IMR-90 (cell line): ENCODE results near the gene IFNG-AS1. TPM values are rescaled to one million over a fixed set of nuclear protein-coding genes. Genes with fewer than 3 reads are reported as not detected.

ENCODE experiments used
- ATAC-seq: fragments of 200-7000 bp; cut with Tn5 transposase; 2 replicates; pipeline ENCODE4 v1.9.1; 2020; ENCODE audit warnings: low read depth, mild to moderate bottlenecking, moderate library complexity
- BruUV-seq: library from RNA; stranded (reverse); fragments of 400-500 nt; replicated peaks from 2 replicates; lab custom pipeline; 2021; lab: Mats Ljungman, UMichigan
- CTCF ChIA-PET: fragments of 300-600 bp; formaldehyde crosslinking; extraction: SDS; loops from one replicate; lab custom pipeline; 2021; ENCODE audit warnings: antibody characterized with exemption; lab: Yijun Ruan, JAX
- POLR2A ChIA-PET: fragments of 300-600 bp; sonication (Branson Sonifier 250); formaldehyde crosslinking; loops from one replicate; lab custom pipeline; 2022; ENCODE audit warnings: antibody characterized with exemption; ENCODE audit not compliant: unreplicated experiment; lab: Charles Lee
- DNase-seq: peaks from one replicate; pipeline ENCODE4 v3.0.0; 2013
- H2AFZ ChIP-seq: replicated peaks from 2 replicates; pipeline ENCODE3; 2013; ENCODE audit warnings: low read length, mild to moderate bottlenecking; ENCODE audit not compliant: poor library complexity
- H2AK5ac ChIP-seq: 2 replicates; pipeline ENCODE4 v1.6.1; 2013; ENCODE audit warnings: low read depth, low read length, inconsistent platforms
- H2AK9ac ChIP-seq: replicated peaks from 2 replicates; pipeline ENCODE3; 2013; ENCODE audit warnings: mild to moderate bottlenecking, low read depth, low read length, moderate library complexity; ENCODE audit not compliant: poor library complexity
- H2BK120ac ChIP-seq: 2 replicates; pipeline ENCODE4 v1.6.1; 2013; ENCODE audit warnings: low read depth, low read length, inconsistent platforms
- H2BK15ac ChIP-seq: 3 replicates; pipeline ENCODE4 v1.6.1; 2013; ENCODE audit warnings: low read depth, low read length, inconsistent platforms
- H2BK20ac ChIP-seq: 2 replicates; pipeline ENCODE4 v1.6.1; 2013; ENCODE audit warnings: low read depth, mild to moderate bottlenecking, inconsistent platforms, low read length, moderate library complexity
- H2BK5ac ChIP-seq: 2 replicates; pipeline ENCODE4 v1.6.1; 2013; ENCODE audit warnings: mild to moderate bottlenecking, low read depth, low read length, inconsistent platforms; ENCODE audit not compliant: poor library complexity, severe bottlenecking
- H3K14ac ChIP-seq: replicated peaks from 2 replicates; pipeline ENCODE4 v1.6.1; 2013; ENCODE audit warnings: low read depth, low read length, inconsistent platforms
- H3K18ac ChIP-seq: 2 replicates; pipeline ENCODE4 v1.6.1; 2013; ENCODE audit warnings: low read depth, low read length, control low read depth
- H3K23ac ChIP-seq: 2 replicates; pipeline ENCODE4 v1.6.1; 2013; ENCODE audit warnings: low read depth, low read length, inconsistent platforms
- H3K27ac ChIP-seq: 2 replicates; pipeline ENCODE4 v1.5.1; 2013; ENCODE audit warnings: mild to moderate bottlenecking, control low read depth, low read length; ENCODE audit not compliant: insufficient read depth
- H3K27me3 ChIP-seq: 2 replicates; pipeline ENCODE4 v1.6.1; 2013; ENCODE audit warnings: low read length; ENCODE audit not compliant: control insufficient read depth, insufficient read depth
- H3K36me3 ChIP-seq: 2 replicates; pipeline ENCODE4 v1.6.1; 2013; ENCODE audit warnings: low read length, mixed read lengths; ENCODE audit not compliant: control insufficient read depth, insufficient read depth
- H3K4ac ChIP-seq: 2 replicates; pipeline ENCODE4 v1.6.1; 2013; ENCODE audit warnings: low read depth, low read length, inconsistent platforms
- H3K4me1 ChIP-seq: 2 replicates; pipeline ENCODE4 v1.6.1; 2013; ENCODE audit warnings: low read length, mixed read lengths; ENCODE audit not compliant: control insufficient read depth, insufficient read depth
- H3K4me2 ChIP-seq: 2 replicates; pipeline ENCODE4 v1.6.1; 2013; ENCODE audit warnings: low read depth, mild to moderate bottlenecking, control low read depth, low read length, moderate library complexity
- H3K4me3 ChIP-seq: 2 replicates; pipeline ENCODE4 v1.5.1; 2013; ENCODE audit warnings: low read depth, mild to moderate bottlenecking, control low read depth, low read length, moderate library complexity; ENCODE audit not compliant: insufficient read depth
- H3K56ac ChIP-seq: 2 replicates; pipeline ENCODE4 v1.6.1; 2013; ENCODE audit warnings: low read length, inconsistent platforms; ENCODE audit not compliant: insufficient read depth; ENCODE audit errors: extremely low read depth
- H3K79me1 ChIP-seq, 2 experiments: 2 replicates each; pipeline ENCODE4 v1.6.1; 2013; ENCODE audit warnings: low read length in 2 of 2, inconsistent platforms in 1 of 2, low read depth in 1 of 2
- H3K9ac ChIP-seq: 2 replicates; pipeline ENCODE4 v1.6.1; 2013; ENCODE audit warnings: low read depth, low read length, control low read depth
- H3K9me1 ChIP-seq: 2 replicates; pipeline ENCODE4 v1.6.1; 2013; ENCODE audit warnings: low read length, inconsistent platforms; ENCODE audit not compliant: insufficient read depth
- H3K9me3 ChIP-seq: 2 replicates; pipeline ENCODE4 v1.6.1; 2013; ENCODE audit warnings: low read length; ENCODE audit not compliant: control insufficient read depth, insufficient read depth
- H4K20me1 ChIP-seq: 2 replicates; pipeline ENCODE4 v1.6.1; 2013; ENCODE audit warnings: low read length, inconsistent platforms; ENCODE audit not compliant: insufficient read depth
- H4K5ac ChIP-seq: 2 replicates; pipeline ENCODE4 v1.6.1; 2013; ENCODE audit warnings: mild to moderate bottlenecking, low read depth, low read length, control low read depth
- H4K8ac ChIP-seq, 2 experiments: 2 replicates each; pipeline ENCODE4 v1.6.1; 2013; ENCODE audit warnings: low read depth in 2 of 2, low read length in 2 of 2, control low read depth in 1 of 2, inconsistent platforms in 1 of 2
- H4K91ac ChIP-seq: 2 replicates; pipeline ENCODE4 v1.6.1; 2013; ENCODE audit warnings: low read depth, low read length, inconsistent platforms; ENCODE audit not compliant: insufficient read depth
- BHLHE40 ChIP-seq: fragments of 150-350 bp; IDR thresholded peaks from 2 replicates; pipeline ENCODE4 v1.6.1; 2016; ENCODE audit warnings: mild to moderate bottlenecking, low read depth, low read length
- CEBPB ChIP-seq: IDR thresholded peaks from 2 replicates; pipeline ENCODE4 v1.6.1; 2012; ENCODE audit warnings: low read depth, low read length, improper control_type of control experiment
- CHD1 ChIP-seq: IDR thresholded peaks from 2 replicates; pipeline ENCODE4 v1.6.1; 2012; ENCODE audit warnings: low read depth, low read length, improper control_type of control experiment
- CTCF ChIP-seq: conservative IDR thresholded peaks from 2 replicates; pipeline ENCODE4 v1.5.1; 2012; ENCODE audit warnings: mild to moderate bottlenecking, low read depth, low read length, improper control_type of control experiment
- ELK1 ChIP-seq: fragments of 150-350 bp; IDR thresholded peaks from 2 replicates; pipeline ENCODE4 v1.6.1; 2016; ENCODE audit warnings: low read depth, mild to moderate bottlenecking, low read length, moderate library complexity, borderline replicate concordance
- FOS ChIP-seq: fragments of 150-350 bp; IDR thresholded peaks from 2 replicates; pipeline ENCODE4 v1.6.1; 2016; ENCODE audit warnings: low read depth, low read length
- MAFK ChIP-seq: IDR thresholded peaks from 2 replicates; pipeline ENCODE4 v1.6.1; 2012; ENCODE audit warnings: low read depth, low read length, improper control_type of control experiment
- MAZ ChIP-seq: IDR thresholded peaks from 2 replicates; pipeline ENCODE4 v1.6.1; 2012; ENCODE audit warnings: low read depth, mild to moderate bottlenecking, low read length, improper control_type of control experiment, moderate library complexity, borderline replicate concordance
- MXI1 ChIP-seq: IDR thresholded peaks from 2 replicates; pipeline ENCODE4 v1.6.1; 2012; ENCODE audit warnings: low read depth, mild to moderate bottlenecking, low read length, moderate library complexity, borderline replicate concordance
- NFE2L2 ChIP-seq: fragments of 150-350 bp; IDR thresholded peaks from 2 replicates; pipeline ENCODE4 v1.6.1; 2016; ENCODE audit warnings: low read depth, mild to moderate bottlenecking, low read length
- POLR2A ChIP-seq: IDR thresholded peaks from 2 replicates; pipeline ENCODE4 v1.6.1; 2012; ENCODE audit warnings: mild to moderate bottlenecking, low read depth, low read length
- RAD21 ChIP-seq: IDR thresholded peaks from 2 replicates; pipeline ENCODE4 v1.6.1; 2012; ENCODE audit warnings: low read length, improper control_type of control experiment
- RCOR1 ChIP-seq: IDR thresholded peaks from 2 replicates; pipeline ENCODE4 v1.6.1; 2012; ENCODE audit warnings: mild to moderate bottlenecking, low read length, improper control_type of control experiment; ENCODE audit not compliant: insufficient replicate concordance
- RFX5 ChIP-seq: IDR thresholded peaks from 2 replicates; pipeline ENCODE4 v1.8.0; 2012; ENCODE audit warnings: low read depth, mild to moderate bottlenecking, low read length, moderate library complexity
- SMC3 ChIP-seq: fragments of 150-350 bp; IDR thresholded peaks from 2 replicates; pipeline ENCODE4 v1.6.1; 2016; ENCODE audit warnings: low read depth, mild to moderate bottlenecking, antibody characterized with exemption, low read length, moderate library complexity
- USF2 ChIP-seq: fragments of 150-350 bp; IDR thresholded peaks from 2 replicates; pipeline ENCODE4 v1.6.1; 2017; ENCODE audit warnings: mild to moderate bottlenecking, antibody characterized with exemption, low read length, low read depth
- WGBS, 2 experiments: methylation state at CpG; one replicate each; pipeline versions ENCODE4 v1.1.5 to v1.1.7; 2013; ENCODE audit warnings: missing lambda C conversion rate in 2 of 2; ENCODE audit not compliant: insufficient read length in 1 of 2; ENCODE audit errors: extremely low coverage in 2 of 2; 5-methylcytosine and 5-hydroxymethylcytosine counted together
- dilution Hi-C: fragments of 300-500 bp; cut with HindIII; formaldehyde crosslinking; loops from one replicate; pipeline ENCODE4 v1.14.3; 2018; ENCODE audit warnings: low sequenced_read_pairs; ENCODE audit not compliant: unreplicated experiment
- in situ Hi-C: fragments of 300-500 bp; cut with MboI; formaldehyde crosslinking; loops from 3 replicates; pipeline ENCODE4 v1.14.3; 2019; ENCODE audit warnings: low sequenced_read_pairs, inconsistent platforms, mixed read lengths
- intact Hi-C: fragments of 100-400 bp; cut with micrococcal nuclease; formaldehyde crosslinking; loops from 2 replicates; pipeline ENCODE4 v1.10.0; 2022
- polyA plus RNA-seq, 3 experiments: library from polyadenylated mRNA; depleted of rRNA; stranded (reverse); fragments of >200 nt; gene quantifications; 2 replicates each; pipeline ENCODE4 v1.2.3, GENCODE V29; 2012; ENCODE audit warnings: low replicate concordance in 1 of 3
- total RNA-seq: library from RNA; depleted of rRNA; stranded (reverse); fragments of >200 nt; gene quantifications from 2 replicates; pipeline ENCODE4 v1.2.3, GENCODE V29; 2012

IFNG-AS1 gene
- total and polyA plus RNA-seq, 2 of the 4 experiments (the other 2 are of a cell fraction): not detected

- no peak for ATAC-seq
- no TSS peak for BruUV-seq
- no peak overlapping the region for H3K23ac ChIP-seq
- H3K36me3 ChIP-seq: no peaks in the 10 kb centered on the region
- no peaks in the 10 kb centered on the region for H3K79me1 ChIP-seq
- no peak overlapping the region for H4K91ac ChIP-seq
- H3K27ac ChIP-seq: no peak overlapping the region
- H3K56ac ChIP-seq: no peak overlapping the region
- ChIA-PET CTCF (no interaction called here), POLR2A (no interaction called here)
- no peak overlapping the region for H2BK20ac ChIP-seq
- H4K20me1 ChIP-seq: no peaks in the 10 kb centered on the region
- H2BK5ac ChIP-seq: no peak overlapping the region
- no peak for DNase-seq
- H2BK15ac ChIP-seq: no peak overlapping the region
- H3K9ac ChIP-seq: no peak overlapping the region
- H3K14ac ChIP-seq: no peak overlapping the region
- no peaks in the 10 kb centered on the region for H3K9me1 ChIP-seq
- H4K8ac ChIP-seq: no peak overlapping the region
- H3K18ac ChIP-seq: no peak overlapping the region
- no peak overlapping the region for H3K4me3 ChIP-seq
- in situ Hi-C loops: no loop called here
- H3K4ac ChIP-seq: no peak overlapping the region
- no peak overlapping the region for H3K4me2 ChIP-seq
- no peak overlapping the region for H2AFZ ChIP-seq
- H3K4me1 ChIP-seq: no peaks in the 10 kb centered on the region
- dilution Hi-C loops: no loop called here
- H3K27me3 ChIP-seq: no peaks in the 10 kb centered on the region; the same call in 1 of the 2 replicates
- H3K9me3 ChIP-seq: no peaks in the 10 kb centered on the region
- H2AK9ac ChIP-seq: no peak overlapping the region
- no peak overlapping the region for H4K5ac ChIP-seq
- no peak for TF ChIP-seq MAZ
- no peak for TF ChIP-seq POLR2A
- TF ChIP-seq ELK1: no peak
- TF ChIP-seq MAFK: no peak
- TF ChIP-seq RCOR1: no peak
- TF ChIP-seq RAD21: no peak
- TF ChIP-seq MXI1: no peak
- TF ChIP-seq CEBPB: no peak
- no peak for TF ChIP-seq FOS
- TF ChIP-seq NFE2L2: no peak
- TF ChIP-seq USF2: no peak
- no peak for TF ChIP-seq SMC3
- no peak for TF ChIP-seq CTCF
- TF ChIP-seq CHD1: no peak
- TF ChIP-seq RFX5: no peak
- TF ChIP-seq BHLHE40: no peak
- H2AK5ac ChIP-seq: no peak overlapping the region
- WGBS, 2 experiments: no CpG with 5 or more reads among the region's 2 CpGs
- H2BK120ac ChIP-seq: no peak overlapping the region
- intact Hi-C loops: no loop called here
Observed at GRCh38 chr12:67952787-67953186, 36.5 kb upstream of the IFNG-AS1 start.
